ENCODE results near the gene HS6ST3. TPM values are rescaled to one million over a fixed set of nuclear protein-coding genes. Genes with fewer than 3 reads are reported as not detected.

Gene HS6ST3
- total and polyA plus RNA-seq, 9 of the 15 experiments (the other 6 are each of a cell fraction or from before 2014, with no cell fraction given): not detected

DNA sequence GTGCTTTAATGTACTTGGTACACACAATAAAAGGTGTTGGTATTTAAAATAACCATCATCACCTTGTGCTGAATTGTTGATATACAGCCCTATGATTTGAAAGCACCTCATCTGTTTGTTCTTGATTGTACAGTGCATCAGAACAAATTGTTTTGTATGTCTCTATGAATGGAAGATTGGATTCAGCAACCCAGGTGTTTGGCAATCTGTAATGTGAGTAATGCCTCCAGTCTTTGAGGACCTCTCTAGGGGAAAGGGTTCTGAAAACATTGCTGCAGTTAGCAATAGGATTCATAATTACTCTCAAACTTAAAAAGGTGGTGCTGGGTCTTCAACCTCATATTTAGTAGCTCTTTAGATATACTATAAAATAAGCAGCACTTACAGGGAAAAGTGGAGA lies 562.6 kb downstream of the HS6ST3 start:
- Histone ChIP-seq H3K36me3 (ENCODE audit: control insufficient read depth, insufficient read depth, low read length) (no peaks in the 10 kb centered on the region), H3K9ac (ENCODE audit: insufficient read depth in 1 of 2, low read depth in 2 of 2, low read length in 2 of 2) (no peak overlapping the region), H3K9me1 (ENCODE audit: control insufficient read depth, insufficient read depth, low read length) (no peaks in the 10 kb centered on the region), H3K27me3 (ENCODE audit: control insufficient read depth in 2 of 2, insufficient read depth in 2 of 2, low read length in 2 of 2) (no peaks in the 10 kb centered on the region), H3K27ac (ENCODE audit: extremely low read depth, low read depth, low read length) (no peak overlapping the region), H3K4me3 (no peak overlapping the region), H3K79me2 (ENCODE audit: control insufficient read depth, insufficient read depth, low read length) (no peaks in the 10 kb centered on the region), H2AFZ (ENCODE audit: low read depth, low read length) (no peak overlapping the region), H3K4me1 (replicated peaks in 1 of 2; ENCODE audit: control insufficient read depth in 2 of 2, insufficient read depth in 2 of 2, low read length in 2 of 2) (no peaks in the 10 kb centered on the region), H3K4me2 (ENCODE audit: insufficient read depth, low read length) (no peak overlapping the region), H4K20me1 (replicated peaks; ENCODE audit: control insufficient read depth, insufficient read depth, low read length) (no peaks in the 10 kb centered on the region), H3K9me3 (replicated peaks; ENCODE audit: control insufficient read depth, insufficient read depth, low read depth, low read length) (no peaks in the 10 kb centered on the region)
- intact Hi-C loops (cut with micrococcal nuclease): no loop called here
- no peak for DNase-seq (ENCODE audit: extremely low read depth in 1 of 4, low spot score in 3 of 4)
- ATAC-seq: no peak
- ChIA-PET CTCF (ENCODE audit: low intra/inter-chr PET ratio) (no interaction called here), POLR2A (no interaction called here)
- no peak for FAIRE-seq
- in situ Hi-C loops (cut with MboI): no loop called here
- TF ChIP-seq, protein P1, sequence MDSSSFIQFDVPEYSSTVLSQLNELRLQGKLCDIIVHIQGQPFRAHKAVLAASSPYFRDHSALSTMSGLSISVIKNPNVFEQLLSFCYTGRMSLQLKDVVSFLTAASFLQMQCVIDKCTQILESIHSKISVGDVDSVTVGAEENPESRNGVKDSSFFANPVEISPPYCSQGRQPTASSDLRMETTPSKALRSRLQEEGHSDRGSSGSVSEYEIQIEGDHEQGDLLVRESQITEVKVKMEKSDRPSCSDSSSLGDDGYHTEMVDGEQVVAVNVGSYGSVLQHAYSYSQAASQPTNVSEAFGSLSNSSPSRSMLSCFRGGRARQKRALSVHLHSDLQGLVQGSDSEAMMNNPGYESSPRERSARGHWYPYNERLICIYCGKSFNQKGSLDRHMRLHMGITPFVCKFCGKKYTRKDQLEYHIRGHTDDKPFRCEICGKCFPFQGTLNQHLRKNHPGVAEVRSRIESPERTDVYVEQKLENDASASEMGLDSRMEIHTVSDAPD (CRISPR knock-in tag; IDR thresholded peaks at IDR 0.05): no peak
- BruUV-seq (replicated peaks): no TSS peak

DNA sequence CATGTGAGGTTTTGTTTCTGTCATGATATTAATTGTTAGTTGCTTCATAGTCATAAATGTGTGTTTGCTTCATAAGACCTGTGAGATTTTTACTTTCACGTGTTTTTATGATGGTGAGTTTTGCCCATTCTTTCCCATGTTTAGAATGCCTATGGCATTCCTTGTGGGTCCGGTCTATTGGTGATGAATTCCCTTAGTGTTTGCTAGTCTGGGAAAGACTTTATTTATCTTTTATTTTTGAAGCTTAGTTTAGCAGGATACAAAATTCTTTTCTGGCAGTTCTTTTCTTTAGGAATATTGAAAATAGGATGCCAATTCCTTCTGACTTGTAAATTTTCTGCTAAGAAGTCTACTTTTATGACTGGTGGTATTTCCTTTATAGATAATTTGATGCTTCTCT lies 571.7 kb downstream of the HS6ST3 start:
- ChIA-PET CTCF (ENCODE audit: low intra/inter-chr PET ratio) (no interaction called here), POLR2A (no interaction called here)
- no peak for DNase-seq (ENCODE audit: extremely low read depth in 1 of 4, low spot score in 3 of 4)
- TF ChIP-seq ZFP1 (CRISPR knock-in tag; IDR thresholded peaks at IDR 0.05) (peak; percentile 60; the same call in 1 of the 2 replicates), NRF1 (conservative IDR thresholded peaks at IDR 0.05 in 1 of 2, IDR thresholded peaks at IDR 0.05 in 1 of 2) (no peak)
- no TSS peak for BruUV-seq (replicated peaks)
- WGBS (ENCODE audit: insufficient coverage, low coverage, missing lambda C conversion rate): 0% methylated on average over 2 of the region's 2 CpGs
- H3K9me1 ChIP-seq (ENCODE audit: control insufficient read depth, insufficient read depth, low read length): no peaks in the 10 kb centered on the region
- H3K27me3 ChIP-seq (ENCODE audit: control insufficient read depth in 2 of 2, insufficient read depth in 2 of 2, low read length in 2 of 2): no peaks in the 10 kb centered on the region
- H3K27ac ChIP-seq (ENCODE audit: extremely low read depth, low read depth, low read length): no peak overlapping the region
- intact Hi-C loops (cut with micrococcal nuclease): no loop called here
- H3K9me3 ChIP-seq (replicated peaks; ENCODE audit: control insufficient read depth, insufficient read depth, low read depth, low read length): no peaks in the 10 kb centered on the region
- H3K4me1 ChIP-seq (replicated peaks in 1 of 2; ENCODE audit: control insufficient read depth in 2 of 2, insufficient read depth in 2 of 2, low read length in 2 of 2): no peaks in the 10 kb centered on the region
- H3K4me2 ChIP-seq (ENCODE audit: insufficient read depth, low read length): no peak overlapping the region
- no peak for FAIRE-seq
- no peak overlapping the region for H2AFZ ChIP-seq (ENCODE audit: low read depth, low read length)
- in situ Hi-C loops (cut with MboI): no loop called here
- H3K36me3 ChIP-seq (ENCODE audit: control insufficient read depth, insufficient read depth, low read length): no peaks in the 10 kb centered on the region
- no peak overlapping the region for H3K4me3 ChIP-seq
- no peaks in the 10 kb centered on the region for H3K79me2 ChIP-seq (ENCODE audit: control insufficient read depth, insufficient read depth, low read length)
- ATAC-seq: no peak
- H3K9ac ChIP-seq (ENCODE audit: insufficient read depth in 1 of 2, low read depth in 2 of 2, low read length in 2 of 2): no peak overlapping the region
- H4K20me1 ChIP-seq (replicated peaks; ENCODE audit: control insufficient read depth, insufficient read depth, low read length): no peaks in the 10 kb centered on the region
